H9 (cell line): ENCODE results near the gene IGFBP5. TPM values are rescaled to one million over a fixed set of nuclear protein-coding genes. Genes with fewer than 3 reads are reported as not detected.

Experiments used
- DNase-seq: peaks from one replicate; pipeline ENCODE4 v3.0.0-alpha.2; 2017
- H2AFZ ChIP-seq: one replicate; pipeline ENCODE4 v1.6.1; 2013; ENCODE audit warnings: mild to moderate bottlenecking, low read length, control low read depth, moderate library complexity
- H2AK5ac ChIP-seq: 2 replicates; pipeline ENCODE4 v1.6.1; 2013; ENCODE audit warnings: low read length, control low read depth, mixed read lengths; ENCODE audit not compliant: insufficient read length
- H2BK120ac ChIP-seq: one replicate; pipeline ENCODE4 v1.6.1; 2013; ENCODE audit warnings: low read depth, mild to moderate bottlenecking, low read length, control low read depth, inconsistent platforms; ENCODE audit not compliant: poor library complexity, severe bottlenecking
- H2BK12ac ChIP-seq: 2 replicates; pipeline ENCODE4 v1.6.1; 2013; ENCODE audit warnings: low read length, control low read depth, mixed read lengths, low read depth; ENCODE audit not compliant: insufficient read length
- H2BK15ac ChIP-seq: 2 replicates; pipeline ENCODE4 v1.6.1; 2013; ENCODE audit warnings: low read depth, low read length, control low read depth
- H2BK20ac ChIP-seq: one replicate; pipeline ENCODE4 v1.6.1; 2013; ENCODE audit warnings: low read depth, mild to moderate bottlenecking, low read length, control low read depth, inconsistent platforms; ENCODE audit not compliant: poor library complexity, severe bottlenecking
- H2BK5ac ChIP-seq: 2 replicates; pipeline ENCODE4 v1.6.1; 2013; ENCODE audit warnings: low read length, control low read depth, mixed read lengths; ENCODE audit not compliant: insufficient read length
- H3K14ac ChIP-seq: 2 replicates; pipeline ENCODE4 v1.6.1; 2013; ENCODE audit warnings: low read length, control low read depth; ENCODE audit not compliant: insufficient read depth
- H3K18ac ChIP-seq: 2 replicates; pipeline ENCODE4 v1.6.1; 2013; ENCODE audit warnings: low read depth, mild to moderate bottlenecking, mixed read lengths, low read length, control low read depth; ENCODE audit not compliant: insufficient read length
- H3K23ac ChIP-seq: 2 replicates; pipeline ENCODE4 v1.6.1; 2013; ENCODE audit warnings: low read length, control low read depth, mixed read lengths, low read depth; ENCODE audit not compliant: insufficient read length
- H3K23me2 ChIP-seq: 2 replicates; pipeline ENCODE4 v1.6.1; 2013; ENCODE audit warnings: low read depth, mild to moderate bottlenecking, mixed read lengths, low read length, control low read depth; ENCODE audit not compliant: insufficient read length, poor library complexity, severe bottlenecking
- H3K27ac ChIP-seq: 2 replicates; pipeline ENCODE4 v1.5.1; 2013; ENCODE audit warnings: low read length, control low read depth, mixed read lengths, low read depth; ENCODE audit not compliant: insufficient read length
- H3K27me3 ChIP-seq: 2 replicates; pipeline ENCODE4 v1.6.1; 2013; ENCODE audit warnings: low read length, control low read depth, inconsistent platforms; ENCODE audit not compliant: insufficient read depth
- H3K4ac ChIP-seq: 2 replicates; pipeline ENCODE4 v1.6.1; 2013; ENCODE audit warnings: low read depth, mild to moderate bottlenecking, control low read depth, inconsistent platforms, low read length, moderate library complexity
- H3K4me1 ChIP-seq: 2 replicates; pipeline ENCODE4 v1.6.1; 2013; ENCODE audit warnings: low read length, control low read depth, inconsistent platforms; ENCODE audit not compliant: insufficient read depth
- H3K4me2 ChIP-seq: 2 replicates; pipeline ENCODE4 v1.6.1; 2013; ENCODE audit warnings: low read length, control low read depth, mixed read lengths; ENCODE audit not compliant: insufficient read length, insufficient read depth
- H3K56ac ChIP-seq: 2 replicates; pipeline ENCODE4 v1.6.1; 2013; ENCODE audit warnings: low read depth, mild to moderate bottlenecking, mixed read lengths, low read length, control low read depth; ENCODE audit not compliant: insufficient read length
- H3K79me1 ChIP-seq: 2 replicates; pipeline ENCODE4 v1.6.1; 2013; ENCODE audit warnings: low read depth, mild to moderate bottlenecking, moderate library complexity, low read length, control low read depth, inconsistent platforms; ENCODE audit not compliant: insufficient read depth, poor library complexity, severe bottlenecking
- H3K79me2 ChIP-seq: 2 replicates; pipeline ENCODE4 v1.6.1; 2013; ENCODE audit warnings: low read length, control low read depth, inconsistent platforms; ENCODE audit not compliant: insufficient read depth
- H3K9ac ChIP-seq: 2 replicates; pipeline ENCODE4 v1.6.1; 2013; ENCODE audit warnings: low read length, control low read depth, mixed read lengths; ENCODE audit not compliant: insufficient read length; ENCODE audit errors: extremely low read depth
- H3K9me3 ChIP-seq: one replicate; pipeline ENCODE4 v1.6.1; 2013; ENCODE audit warnings: low read depth, low read length, inconsistent platforms; ENCODE audit not compliant: control insufficient read depth
- H3T11ph ChIP-seq: one replicate; pipeline ENCODE4 v1.6.1; 2013; ENCODE audit warnings: mild to moderate bottlenecking, low read length, control low read depth, inconsistent platforms
- H4K20me1 ChIP-seq: one replicate; pipeline ENCODE4 v1.6.1; 2013; ENCODE audit not compliant: control insufficient read depth, insufficient read length, insufficient read depth
- H4K5ac ChIP-seq: 2 replicates; pipeline ENCODE4 v1.6.1; 2013; ENCODE audit warnings: low read depth, mild to moderate bottlenecking, mixed read lengths, low read length, control low read depth; ENCODE audit not compliant: insufficient read length
- H4K8ac ChIP-seq: replicated peaks from 2 replicates; pipeline ENCODE4 v1.6.1; 2013; ENCODE audit warnings: low read length, control low read depth, mixed read lengths, low read depth; ENCODE audit not compliant: insufficient read length
- H4K91ac ChIP-seq: 2 replicates; pipeline ENCODE4 v1.6.1; 2013; ENCODE audit warnings: low read depth, mild to moderate bottlenecking, moderate library complexity, mixed read lengths, low read length, control low read depth; ENCODE audit not compliant: insufficient read length
- H3K27ac Mint-ChIP-seq, 3 experiments: 2 replicates in 2 of 3; 3 replicates in 1 of 3; pipeline ENCODE4 v1.8.0; 2020 to 2021; ENCODE audit warnings: mixed read lengths in 3 of 3, mild to moderate bottlenecking in 1 of 3, moderate library complexity in 1 of 3
- H3K27me3 Mint-ChIP-seq: 2 replicates; pipeline ENCODE4 v1.8.0; 2021; ENCODE audit warnings: low read depth, mild to moderate bottlenecking, moderate library complexity, mixed read lengths
- H3K36me3 Mint-ChIP-seq, 3 experiments: 2 replicates in 2 of 3; 3 replicates in 1 of 3; pipeline ENCODE4 v1.8.0; 2020 to 2021; ENCODE audit warnings: low read depth in 3 of 3, mixed read lengths in 3 of 3; ENCODE audit not compliant: insufficient read depth in 1 of 3
- H3K4me1 Mint-ChIP-seq, 2 experiments: 2 replicates each; pipeline ENCODE4 v1.8.0; 2020; ENCODE audit warnings: mixed read lengths in 2 of 2
- H3K4me3 Mint-ChIP-seq, 2 experiments: 2 replicates in 1 of 2; 3 replicates in 1 of 2; pipeline ENCODE4 v1.8.0; 2020 to 2021; ENCODE audit warnings: mild to moderate bottlenecking in 2 of 2, mixed read lengths in 2 of 2, moderate library complexity in 1 of 2
- H3K9me3 Mint-ChIP-seq, 2 experiments: 2 replicates in 1 of 2; 3 replicates in 1 of 2; pipeline ENCODE4 v1.8.0; 2020; ENCODE audit warnings: mild to moderate bottlenecking in 2 of 2, mixed read lengths in 2 of 2, moderate library complexity in 1 of 2
- CTCF ChIP-seq: fragments of 200-600 bp; sonication (generic); conservative IDR thresholded peaks from 3 replicates; pipeline ENCODE4 v1.8.0; 2021; ENCODE audit warnings: antibody characterized with exemption, mild to moderate bottlenecking
- WGBS: extraction: QIAGEN DNeasy Blood & Tissue Kit; methylation state at CpG from one replicate; pipeline ENCODE4 v1.1.7; 2013; ENCODE audit warnings: missing lambda C conversion rate, low lambda C conversion rate, mixed read lengths; ENCODE audit not compliant: insufficient read length; ENCODE audit errors: extremely low coverage; 5-methylcytosine and 5-hydroxymethylcytosine counted together
- total RNA-seq: library from RNA; stranded (reverse); gene quantifications from 2 replicates; pipeline ENCODE4 v1.2.1, GENCODE V29; 2021

Gene IGFBP5
- total RNA-seq, 1 experiment from 2014 or later = 0.90 TPM

GRCh38 chr2:216645636-216645950 lies 49.8 kb downstream of the IGFBP5 start:
- no peak overlapping the region for H3K56ac ChIP-seq
- no peak overlapping the region for H2BK5ac ChIP-seq
- no peaks in the 10 kb centered on the region for H4K20me1 ChIP-seq
- H3K27ac ChIP-seq = no peak overlapping the region
- Mint-ChIP-seq H3K4me3 (no peak overlapping the region), H3K4me1 (peaks cover 55 to 66% of the 10 kb centered on the region in 2 experiments), H3K27me3 (no peaks in the 10 kb centered on the region), H3K36me3 (peaks cover 50 to 71% (median 64%) of the 10 kb centered on the region in 3 experiments), H3K27ac (peak overlapping the region in 1 of 3 experiments; percentile 53; a peak in 1 of 7 replicates), H3K9me3 (peaks cover 0 to 5% of the 10 kb centered on the region in 2 experiments; a peak in 2 of 5 replicates)
- H2BK20ac ChIP-seq = no peak overlapping the region
- H4K5ac ChIP-seq = no peak overlapping the region
- H2BK15ac ChIP-seq = no peak overlapping the region
- peaks cover 15% of the 10 kb centered on the region for H3K4me1 ChIP-seq
- no peak overlapping the region for H2BK12ac ChIP-seq
- no peak for TF ChIP-seq CTCF
- WGBS = no CpG with 5 or more reads among the region's 3 CpGs
- no peak overlapping the region for H2AK5ac ChIP-seq
- H3T11ph ChIP-seq = no peak overlapping the region
- no peak overlapping the region for H3K9ac ChIP-seq
- no peak overlapping the region for H3K4me2 ChIP-seq
- peaks cover 34% of the 10 kb centered on the region; the same call in 1 of the 2 replicates for H3K79me2 ChIP-seq
- no peak overlapping the region for H2AFZ ChIP-seq
- H3K14ac ChIP-seq = no peak overlapping the region
- no peak overlapping the region for H3K4ac ChIP-seq
- H4K8ac ChIP-seq = no peak overlapping the region
- DNase-seq = no peak
- H3K27me3 ChIP-seq = no peaks in the 10 kb centered on the region
- no peak overlapping the region for H2BK120ac ChIP-seq
- H3K23ac ChIP-seq = no peak overlapping the region
- no peak overlapping the region for H3K18ac ChIP-seq
- no peaks in the 10 kb centered on the region for H3K79me1 ChIP-seq
- H4K91ac ChIP-seq = no peak overlapping the region
- no peaks in the 10 kb centered on the region for H3K9me3 ChIP-seq
- no peaks in the 10 kb centered on the region for H3K23me2 ChIP-seq
